Endothelial cell of umbilical vein (primary cell): ENCODE data around the gene TEX101.

Source experiments
- CTCF ChIP-seq, 2 donors: IDR thresholded peaks; 1 replicate in 1 of 2; 2 replicates in 1 of 2; pipeline ENCODE4 v1.5.1; 2011; ENCODE audit warnings: low read length in 2 of 2, mild to moderate bottlenecking in 2 of 2, moderate library complexity in 2 of 2, control low read depth in 1 of 2, inconsistent platforms in 1 of 2, low read depth in 1 of 2; ENCODE audit not compliant: insufficient read depth in 1 of 2; ENCODE audit errors: extremely low read depth in 1 of 2
- EZH2 ChIP-seq: IDR thresholded peaks from 2 replicates; pipeline ENCODE4 v1.6.1; 2012; ENCODE audit warnings: borderline replicate concordance, low read depth, mild to moderate bottlenecking, moderate library complexity, low read length, inconsistent platforms; ENCODE audit not compliant: severe bottlenecking
- FOS ChIP-seq: IDR thresholded peaks from 2 replicates; pipeline ENCODE4 v1.6.1; 2011; ENCODE audit warnings: mild to moderate bottlenecking, low read length, moderate library complexity, borderline replicate concordance; ENCODE audit not compliant: insufficient read depth
- JUN ChIP-seq: IDR thresholded peaks from 2 replicates; pipeline ENCODE4 v1.6.1; 2011; ENCODE audit warnings: borderline replicate concordance, low read depth; ENCODE audit not compliant: insufficient read length, insufficient read depth
- MAX ChIP-seq: IDR thresholded peaks from 2 replicates; pipeline ENCODE4 v1.6.1; 2011; ENCODE audit not compliant: insufficient read depth, insufficient read length
- POLR2A ChIP-seq: IDR thresholded peaks from 2 replicates; pipeline ENCODE4 v1.6.1; 2012; ENCODE audit warnings: low read depth, mild to moderate bottlenecking, control low read depth, low read length
- POLR2AphosphoS5 ChIP-seq: IDR thresholded peaks from 2 replicates; pipeline ENCODE4 v1.6.1; 2012; ENCODE audit warnings: low read depth, mild to moderate bottlenecking, control low read depth, low read length, moderate library complexity; ENCODE audit not compliant: insufficient read depth

GRCh38 chr19:43438291-43439031 lies 23.8 kb downstream of the TEX101 start:
- no peak for TF ChIP-seq POLR2AphosphoS5
- no peak for TF ChIP-seq POLR2A
- TF ChIP-seq CTCF (IDR thresholded peaks at IDR 0.05; ENCODE audit: extremely low read depth in 1 of 2, insufficient read depth in 1 of 2, low read depth in 1 of 2, low read length in 2 of 2): no peak
- no peak for TF ChIP-seq JUN
- no peak for TF ChIP-seq MAX
- no peak for TF ChIP-seq EZH2
- TF ChIP-seq FOS: no peak
